ENCODE measurements around the gene PUS1.

The PUS1 gene

DNA sequence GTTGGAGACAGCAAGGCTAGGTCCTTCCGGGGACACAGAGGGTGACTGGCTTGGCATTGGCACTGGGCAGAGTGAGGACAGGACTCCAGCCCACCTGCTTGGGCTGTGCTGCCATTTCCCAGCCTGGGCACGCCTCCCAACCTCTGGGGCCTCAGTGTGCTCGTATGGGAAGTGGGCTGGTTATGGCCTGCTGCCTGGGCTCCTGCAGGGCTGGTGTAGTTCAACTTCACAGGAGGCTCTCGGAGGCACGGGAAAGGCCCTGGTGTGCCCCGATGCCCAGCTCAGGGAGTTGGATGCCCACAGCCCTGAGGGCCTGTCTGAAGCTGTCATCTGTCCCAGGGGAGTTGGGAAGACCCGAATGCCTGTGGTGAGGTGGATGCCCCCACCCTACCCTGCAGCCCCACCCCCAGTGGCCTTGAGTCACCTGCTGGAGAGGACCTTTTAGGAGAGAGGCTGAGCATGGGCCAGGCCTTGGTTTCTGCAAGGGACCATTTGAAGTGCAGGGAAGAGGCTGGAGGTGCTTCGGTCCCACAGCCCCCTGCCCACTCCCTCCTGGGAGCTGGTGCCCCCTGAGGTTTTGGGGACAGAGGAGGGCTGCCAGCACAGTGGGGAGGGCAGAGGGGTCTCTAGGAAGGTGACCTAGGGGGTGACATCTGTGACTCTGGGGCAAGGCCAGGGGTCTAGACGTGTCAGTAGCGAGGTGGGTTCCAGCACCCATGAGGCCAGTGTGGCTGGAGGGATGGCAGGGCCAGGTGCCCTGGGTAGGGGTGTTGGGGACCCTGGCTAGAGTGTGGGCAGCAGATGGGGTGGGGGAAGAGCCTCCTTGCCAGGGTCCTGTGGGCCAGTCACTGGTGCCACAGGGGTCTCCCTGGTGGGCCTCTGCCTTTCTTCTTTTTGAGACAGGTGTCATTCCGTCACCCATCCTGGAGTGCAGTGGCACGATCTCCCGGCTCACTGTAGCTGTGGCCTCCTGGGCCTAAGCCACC lies 25.5 kb upstream of the PUS1 start:
- DNase-seq: no peak

DNA sequence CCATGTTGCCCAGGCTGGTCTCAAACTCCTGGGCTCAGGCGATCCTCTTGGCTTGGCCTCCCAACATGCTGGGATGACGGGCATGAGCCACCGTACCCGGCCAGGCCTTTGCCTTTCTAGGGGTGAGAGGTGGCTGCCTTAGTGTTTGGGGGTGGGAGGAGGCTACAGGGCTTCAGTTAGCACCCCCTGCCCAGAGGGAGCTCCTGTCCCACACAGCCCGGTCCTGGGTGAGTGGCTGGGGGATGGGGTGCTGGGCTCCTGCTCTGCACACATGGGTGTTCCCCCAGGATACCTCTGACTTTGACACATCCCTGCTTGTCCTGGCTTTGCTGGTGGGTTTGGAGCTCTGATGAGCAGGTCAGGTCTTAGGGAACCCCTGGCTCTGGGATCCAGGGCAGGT lies 24.7 kb upstream of the PUS1 start:
- no peak for DNase-seq

- no peak for DNase-seq
Observed at GRCh38 chr12:131905081-131905629, 23.9 kb upstream of the PUS1 start.

- no peak for DNase-seq
Observed at GRCh38 chr12:131905630-131906091, 23.4 kb upstream of the PUS1 start.

DNA sequence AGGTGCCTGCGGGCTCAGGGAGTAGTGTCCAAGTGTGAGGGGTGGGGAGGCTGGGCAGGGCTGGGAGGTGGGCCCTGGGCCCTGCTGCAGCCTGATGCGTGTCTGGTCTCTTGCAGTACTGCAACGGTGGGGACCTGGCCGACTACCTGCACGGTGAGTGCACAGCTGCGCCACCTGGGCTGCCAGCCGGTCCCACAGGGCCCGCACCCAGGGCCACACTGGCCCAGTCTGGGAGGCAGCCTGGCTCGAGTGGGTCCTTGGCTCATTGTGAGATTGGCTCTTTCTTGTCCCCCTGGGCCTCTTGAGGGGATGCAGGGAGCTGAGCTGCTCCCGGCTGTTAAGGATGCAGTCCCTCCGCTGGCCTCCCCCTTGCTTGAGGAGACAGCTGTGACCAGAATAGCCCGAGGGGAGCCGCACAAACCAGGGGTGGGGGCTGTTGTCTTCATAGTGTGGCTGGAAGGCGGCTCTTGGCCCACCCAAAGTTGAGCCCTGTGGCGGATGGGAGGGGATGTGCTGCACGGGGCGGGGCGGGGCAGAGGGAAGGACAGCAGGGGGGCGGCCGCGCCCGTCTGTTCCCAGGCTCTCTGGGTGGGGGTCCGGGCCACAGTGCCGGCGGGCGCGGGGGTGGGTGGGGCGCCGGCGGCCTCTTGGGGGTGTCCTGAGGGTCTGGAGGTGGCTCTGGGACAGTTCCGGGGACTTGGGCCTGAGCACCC lies 21.5 kb upstream of the PUS1 start:
- no peak for DNase-seq

GRCh38 chr12:131908092-131909080 lies 20.7 kb upstream of the PUS1 start:
- no peak for DNase-seq

GRCh38 chr12:131909081-131909751 lies 19.9 kb upstream of the PUS1 start:
- DNase-seq: no peak

DNA sequence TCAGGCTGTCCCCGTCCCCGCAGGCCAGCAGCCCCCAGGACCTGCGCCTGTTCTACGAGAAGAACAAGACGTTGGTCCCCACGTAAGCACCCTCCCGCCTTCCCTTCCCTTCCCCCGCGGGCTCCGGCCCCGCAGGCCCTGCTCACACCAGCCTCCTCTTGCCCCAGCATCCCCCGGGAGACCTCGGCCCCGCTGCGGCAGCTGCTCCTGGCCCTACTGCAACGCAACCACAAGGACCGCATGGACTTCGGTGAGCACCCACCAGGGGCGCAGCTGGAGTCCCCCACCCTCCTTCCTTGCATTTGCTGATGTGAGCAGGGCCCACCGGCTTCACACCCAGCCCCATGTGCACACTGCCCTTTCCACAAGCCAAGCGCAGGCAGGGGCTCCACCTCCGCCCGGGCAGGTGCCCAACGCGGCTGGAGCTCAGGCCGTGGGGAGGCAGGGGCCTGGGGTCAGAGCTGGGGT lies 19.3 kb upstream of the PUS1 start:
- DNase-seq: no peak

DNA sequence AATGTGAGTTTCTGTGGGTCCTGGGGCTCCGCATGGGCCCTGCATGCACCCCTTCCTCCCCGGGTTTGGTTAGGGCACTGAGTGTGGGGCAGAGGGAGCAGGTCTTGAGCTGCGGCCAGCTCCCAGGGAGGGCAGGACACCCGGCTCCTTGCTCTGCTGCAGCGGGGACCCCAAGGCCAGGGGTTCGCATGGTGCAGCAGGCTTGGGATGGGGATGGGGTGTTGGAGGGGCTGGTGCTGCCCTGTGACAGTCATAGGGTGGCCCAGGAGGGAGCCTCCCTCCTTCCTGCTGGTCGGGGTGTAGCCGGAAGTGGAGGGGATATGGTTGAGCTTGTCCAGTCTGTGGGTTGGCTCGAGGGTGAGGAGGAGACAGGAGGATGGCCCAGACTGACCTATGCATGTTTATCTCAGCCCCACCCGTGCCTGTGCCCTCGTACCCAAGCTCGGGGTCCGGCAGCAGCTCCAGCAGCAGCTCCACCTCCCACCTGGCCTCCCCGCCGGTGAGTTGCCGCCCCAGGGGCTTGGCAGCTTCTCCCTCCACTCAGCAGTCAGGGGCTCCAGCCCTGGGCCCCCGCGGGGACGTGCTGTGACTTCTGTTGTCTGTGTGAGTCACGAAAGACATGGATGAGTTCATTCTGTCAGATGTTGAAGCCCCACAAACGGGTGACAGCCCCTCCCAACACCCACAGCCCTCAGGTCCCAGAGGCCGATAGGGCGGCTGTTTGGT lies 18.6 kb upstream of the PUS1 start:
- DNase-seq: no peak

DNA sequence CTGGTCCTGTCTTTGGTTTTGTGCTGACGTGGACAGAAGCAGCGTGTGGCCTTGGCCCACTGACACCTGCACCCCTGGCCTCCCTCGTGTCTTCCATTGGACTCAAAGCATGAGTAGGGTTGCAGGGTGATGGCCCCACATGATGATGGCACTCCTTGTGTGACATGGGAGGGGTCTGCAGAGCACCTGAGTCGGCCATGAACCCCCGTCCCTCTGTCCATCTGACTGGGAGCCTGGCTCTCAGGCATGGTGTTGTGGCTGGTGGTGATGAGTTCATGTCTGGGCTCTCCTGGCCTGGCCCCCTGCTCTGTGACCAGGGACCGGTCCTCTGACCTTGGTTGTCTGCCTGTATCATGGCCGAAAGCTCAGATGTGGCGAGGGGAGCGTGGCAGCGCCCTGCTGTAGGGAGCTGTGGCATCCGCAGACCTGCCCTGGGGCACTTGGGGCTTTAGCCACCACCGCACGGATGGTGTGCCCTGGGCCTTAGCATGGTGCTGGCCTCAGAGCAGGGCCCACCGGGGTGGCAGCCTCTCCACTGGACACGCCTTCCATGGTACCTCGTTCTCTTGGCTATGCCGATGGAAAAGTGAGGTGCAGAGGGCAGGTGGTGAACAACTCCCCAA lies 17.9 kb upstream of the PUS1 start:
- no peak for DNase-seq

DNA sequence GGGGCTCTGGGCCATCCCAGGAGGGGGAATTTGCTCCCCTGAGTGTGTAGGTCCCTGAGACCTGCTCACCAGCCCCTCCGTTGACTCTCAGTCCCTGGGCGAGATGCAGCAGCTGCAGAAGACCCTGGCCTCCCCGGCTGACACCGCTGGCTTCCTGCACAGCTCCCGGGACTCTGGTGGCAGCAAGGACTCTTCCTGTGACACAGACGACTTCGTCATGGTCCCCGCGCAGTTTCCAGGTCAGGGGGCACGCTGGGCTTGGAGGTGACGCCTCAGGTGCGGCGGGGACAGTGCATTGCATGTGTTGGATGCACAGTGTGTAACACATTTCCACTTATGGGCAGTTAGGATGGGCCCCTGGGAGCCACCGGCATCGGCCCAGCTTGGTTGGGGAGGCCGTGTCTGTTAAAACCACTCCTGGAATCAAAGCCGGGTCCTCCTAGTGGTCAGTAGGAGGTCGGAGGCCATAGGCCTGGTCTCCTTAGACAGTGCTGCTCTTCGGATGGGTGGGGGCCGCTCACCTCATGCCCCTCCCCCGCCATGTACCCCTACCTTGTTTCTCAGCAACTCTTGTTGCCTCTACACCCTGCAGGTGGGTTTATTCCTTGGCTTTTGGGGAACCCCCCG lies 17.1 kb upstream of the PUS1 start:
- DNase-seq: no peak

DNA sequence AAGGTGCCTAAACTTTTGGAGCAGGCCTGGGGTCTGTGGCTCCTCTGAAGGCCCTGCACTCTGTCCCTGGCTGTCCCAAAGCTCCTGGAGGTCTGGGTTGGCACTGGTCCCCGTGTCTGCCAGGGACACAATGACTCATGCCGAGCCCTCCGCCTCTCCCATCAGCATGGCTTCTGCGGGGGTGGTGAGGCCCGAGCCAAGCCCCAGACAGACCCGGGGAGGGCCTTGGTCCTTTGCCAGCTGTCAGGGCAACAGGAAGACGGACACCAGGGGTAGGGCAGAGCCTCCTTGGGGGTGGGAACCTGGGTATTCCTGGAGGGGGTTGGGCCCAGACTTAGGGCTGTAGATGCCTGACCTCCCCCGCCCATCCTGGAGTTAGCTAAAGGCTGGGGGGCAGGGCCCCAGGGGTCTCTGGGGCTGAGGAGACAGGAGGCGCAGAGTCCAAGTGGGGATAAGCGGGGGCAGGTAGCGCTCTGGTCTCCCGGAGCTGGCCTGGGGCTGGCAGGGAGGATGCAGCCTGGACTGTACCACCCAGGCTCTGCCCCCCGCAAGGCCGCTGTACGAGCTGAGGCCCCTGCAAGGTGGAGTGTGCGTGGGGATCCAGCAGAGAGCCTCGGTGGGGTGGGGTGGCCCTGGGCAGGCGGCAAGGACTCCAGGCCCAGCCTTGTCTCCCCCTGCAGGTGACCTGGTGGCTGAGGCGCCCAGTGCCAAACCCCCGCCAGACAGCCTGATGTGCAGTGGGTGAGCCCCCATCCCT lies 16.4 kb upstream of the PUS1 start:
- DNase-seq: no peak

DNA sequence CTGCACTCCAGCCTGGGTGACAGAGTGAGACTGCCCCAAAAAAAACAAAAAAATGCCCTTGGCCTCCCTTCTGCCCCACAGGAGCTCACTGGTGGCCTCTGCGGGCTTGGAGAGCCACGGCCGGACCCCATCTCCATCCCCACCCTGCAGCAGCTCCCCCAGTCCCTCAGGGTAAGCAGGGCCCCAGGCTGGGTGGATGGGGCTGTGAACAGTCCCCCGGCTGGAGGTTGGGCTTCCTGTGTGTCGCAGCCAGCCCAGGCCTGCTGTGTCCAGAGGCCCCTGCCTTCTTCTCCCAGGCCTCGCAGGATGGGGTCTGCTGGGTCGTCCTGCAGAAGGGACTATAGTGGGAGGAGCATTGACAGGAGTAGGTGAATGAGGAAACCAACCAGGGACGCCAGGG lies 15.4 kb upstream of the PUS1 start:
- DNase-seq: no peak

- no peak for DNase-seq
Observed at GRCh38 chr12:131914179-131914702, 14.8 kb upstream of the PUS1 start.

DNA sequence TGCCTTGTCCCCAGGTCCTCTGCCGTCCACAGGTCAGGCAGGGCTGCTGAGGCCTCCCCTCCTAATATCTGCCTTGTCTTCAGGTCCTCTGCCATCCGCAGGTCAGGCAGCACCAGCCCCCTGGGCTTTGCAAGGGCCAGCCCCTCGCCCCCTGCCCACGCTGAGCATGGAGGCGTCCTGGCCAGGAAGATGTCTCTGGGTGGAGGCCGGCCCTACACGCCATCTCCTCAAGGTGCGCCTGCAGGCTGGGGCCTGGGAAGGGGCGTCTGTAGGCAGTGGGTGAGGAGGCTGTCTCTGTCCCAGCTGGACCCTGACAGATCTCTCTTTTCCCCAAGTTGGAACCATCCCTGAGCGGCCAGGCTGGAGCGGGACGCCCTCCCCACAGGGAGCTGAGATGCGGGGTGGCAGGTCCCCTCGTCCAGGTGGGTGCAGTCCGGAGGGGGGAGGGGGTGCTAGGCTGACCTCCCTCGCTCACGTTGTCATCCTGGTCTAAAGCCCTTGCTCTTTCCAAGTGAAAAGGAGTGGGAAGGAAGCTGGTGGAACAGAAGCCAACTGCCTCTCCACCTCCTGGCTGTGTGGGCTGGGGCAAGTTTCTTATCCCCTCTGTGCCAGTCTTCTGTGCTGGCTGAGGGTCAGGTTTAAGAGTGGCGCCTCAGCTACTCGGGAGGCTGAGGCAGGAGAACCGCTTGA lies 13.9 kb upstream of the PUS1 start:
- no peak for DNase-seq

GRCh38 chr12:131915823-131916222 lies 13.3 kb upstream of the PUS1 start:
- DNase-seq: no peak

DNA sequence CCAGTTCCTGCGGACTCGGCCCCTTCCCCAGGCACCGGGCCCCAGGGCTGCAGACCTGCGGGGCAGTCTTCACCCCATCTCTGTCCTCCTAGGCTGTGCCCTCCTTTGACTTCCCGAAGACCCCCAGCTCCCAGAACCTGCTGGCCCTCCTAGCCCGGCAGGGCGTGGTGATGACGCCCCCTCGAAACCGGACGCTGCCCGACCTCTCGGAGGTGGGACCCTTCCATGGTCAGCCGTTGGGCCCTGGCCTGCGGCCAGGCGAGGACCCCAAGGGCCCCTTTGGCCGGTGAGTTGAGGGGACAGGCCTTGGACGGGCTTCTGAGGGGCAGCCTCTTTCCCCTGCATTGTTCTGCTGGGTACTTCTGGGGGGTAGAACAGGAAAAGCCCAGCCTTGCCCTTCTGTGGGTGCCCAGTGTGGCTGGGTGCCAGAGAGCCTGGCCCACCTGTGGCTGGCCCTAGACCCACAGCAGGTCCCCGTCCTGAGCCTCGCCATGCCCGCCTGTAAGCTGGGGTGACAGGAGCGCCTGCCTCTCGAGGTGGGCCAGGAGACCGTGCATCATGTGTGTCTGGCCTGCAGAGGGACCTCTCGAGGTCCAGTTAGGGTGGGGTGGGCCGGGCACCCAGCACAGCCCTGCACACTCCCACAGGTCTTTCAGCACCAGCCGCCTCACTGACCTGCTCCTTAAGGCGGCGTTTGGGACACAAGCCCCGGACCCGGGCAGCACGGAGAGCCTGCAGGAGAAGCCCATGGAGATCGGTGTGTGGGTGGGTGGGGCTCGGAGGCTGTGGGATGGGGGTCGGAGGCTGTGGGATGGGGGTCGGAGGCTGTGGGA lies 12.6 kb upstream of the PUS1 start:
- no peak for DNase-seq

Data from activated gamma-delta T cell treated with Interleukin-2 at 50 U/mL for 16 hours (primary cell).